Measurements from ENCODE around the gene IREB2.
A peak's percentile ranks its signal among the peaks of the same experiment; 100 is the strongest.
"Not testable (repeated sequence)": the region's sequence is repeated elsewhere in the genome, so short reads cannot be mapped to it uniquely, and the experiment has no call there.

The IREB2 gene

DNA sequence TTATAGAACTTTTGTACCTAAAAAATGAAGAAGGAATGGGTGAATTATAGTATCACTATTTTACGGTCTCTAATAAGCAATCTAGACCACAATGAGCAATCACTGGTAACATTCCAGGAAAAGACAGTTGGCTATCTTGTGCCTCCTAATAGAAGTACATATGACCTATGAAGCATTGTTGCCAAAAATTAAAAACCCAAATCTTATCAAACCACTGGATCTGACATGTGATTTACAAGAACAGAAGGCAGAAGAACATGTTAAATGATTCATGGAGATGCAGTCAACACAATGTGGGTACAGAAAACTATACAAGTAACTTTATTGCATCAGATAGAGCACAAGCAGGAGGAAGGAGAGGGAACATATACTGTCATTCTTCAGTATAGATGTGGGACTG lies 54.9 kb downstream of the IREB2 start:
- DNase-seq, result no peak

DNA sequence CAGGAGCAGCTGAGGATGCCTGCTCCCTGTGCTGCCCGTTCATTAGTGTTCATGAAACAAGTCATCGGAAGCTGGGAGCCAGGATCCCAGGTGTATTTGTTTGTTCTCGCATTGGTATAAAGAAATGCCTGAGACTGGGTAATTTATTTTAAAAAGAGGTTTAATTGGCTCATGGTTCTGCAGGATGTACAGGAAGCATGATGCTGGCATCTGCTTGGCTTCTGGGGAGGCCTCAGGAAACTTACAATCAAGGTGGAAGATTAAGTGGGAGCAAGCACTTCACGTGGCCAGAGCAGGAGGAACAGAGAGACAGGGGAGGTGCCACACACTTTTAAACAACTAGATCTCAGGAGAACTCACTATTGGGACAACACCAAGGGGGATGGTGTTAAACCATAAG lies 63.8 kb downstream of the IREB2 start:
- DNase-seq, result no peak

DNA sequence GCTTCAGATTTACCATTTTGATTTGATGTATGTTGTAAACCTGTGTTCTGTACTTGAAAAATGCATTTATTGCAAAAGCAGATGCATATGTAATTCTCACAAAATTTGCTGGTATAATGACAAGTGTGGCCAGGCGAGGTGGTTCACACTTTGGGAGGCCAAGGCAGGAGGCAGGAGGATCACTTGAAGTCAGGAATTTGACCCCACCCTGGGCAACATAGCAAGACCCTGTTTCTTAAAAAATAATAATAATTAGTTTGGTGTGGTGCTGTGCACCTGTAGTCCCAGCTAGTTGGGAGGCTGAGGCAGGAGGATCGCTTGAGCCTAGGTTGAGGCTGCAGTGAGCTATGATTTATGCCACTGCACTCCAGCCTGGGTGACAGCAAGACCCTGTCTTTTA lies 64.6 kb downstream of the IREB2 start:
- DNase-seq, result no peak

DNA sequence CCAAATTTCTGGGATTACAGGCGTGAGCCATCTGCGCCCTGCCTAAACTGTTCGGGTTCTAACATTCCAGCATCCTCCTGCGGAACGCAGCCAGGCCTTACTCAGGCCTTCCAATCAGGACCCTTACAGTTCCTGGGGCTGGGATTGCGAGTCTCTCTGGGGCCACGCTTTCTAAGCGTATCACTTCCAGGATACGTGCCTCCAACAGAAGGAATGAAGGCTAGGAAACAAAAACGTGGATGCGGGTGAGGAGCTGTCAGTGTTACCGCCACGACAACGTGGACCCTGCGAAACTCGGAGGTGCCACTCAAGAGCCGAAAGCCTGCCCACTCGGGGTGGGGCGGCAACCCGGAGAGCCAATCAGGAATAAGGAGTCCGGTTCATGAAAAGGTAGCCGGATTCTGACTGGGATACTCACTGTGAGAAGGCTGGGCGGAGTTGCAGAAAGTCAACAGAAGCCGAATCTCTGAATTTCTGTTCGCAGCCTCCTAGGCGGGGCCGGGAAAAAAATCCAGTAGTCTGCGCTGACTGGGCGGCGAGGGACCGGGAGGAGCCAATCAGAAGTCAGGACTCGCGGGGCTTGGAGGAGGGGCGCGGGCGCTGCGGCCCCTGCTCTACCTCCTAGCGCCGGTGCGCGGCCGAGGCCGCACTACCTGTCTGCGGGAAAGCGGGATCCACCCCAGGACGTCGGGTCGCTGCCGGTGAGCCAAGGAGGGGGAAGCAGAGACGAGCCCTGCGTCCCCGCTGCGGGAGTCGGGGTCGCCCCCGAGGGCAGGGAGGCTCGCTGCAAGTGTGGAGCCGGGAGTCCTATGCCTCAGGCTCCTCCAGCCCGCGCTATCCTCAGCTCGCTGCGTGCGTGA lies 69.2 kb downstream of the IREB2 start, which contains the start of gene HYKK:
Gene HYKK, plus strand, starts transcription at position 607 of the 860 bp plus-strand sequence. CDS start 5,512 bp downstream, outside the sequence.
- no peak for DNase-seq

DNA sequence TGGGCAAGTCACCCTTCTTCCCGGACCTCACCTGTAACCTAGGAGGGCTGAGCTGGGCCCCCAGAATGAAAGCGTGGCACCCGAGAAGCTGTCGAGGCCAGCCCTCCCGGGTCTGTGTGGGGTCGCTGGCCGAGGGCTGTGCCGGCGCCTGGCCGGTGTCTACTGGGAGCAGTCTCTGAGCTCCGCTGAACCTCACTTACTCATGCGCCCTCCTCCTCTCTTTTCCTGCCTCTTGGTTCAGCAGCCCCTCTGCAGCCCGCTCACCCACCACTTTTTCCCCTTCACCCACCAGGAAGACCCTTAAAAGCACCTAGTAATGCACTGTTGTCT lies 69.8 kb downstream of the IREB2 start:
- no peak for DNase-seq

DNA sequence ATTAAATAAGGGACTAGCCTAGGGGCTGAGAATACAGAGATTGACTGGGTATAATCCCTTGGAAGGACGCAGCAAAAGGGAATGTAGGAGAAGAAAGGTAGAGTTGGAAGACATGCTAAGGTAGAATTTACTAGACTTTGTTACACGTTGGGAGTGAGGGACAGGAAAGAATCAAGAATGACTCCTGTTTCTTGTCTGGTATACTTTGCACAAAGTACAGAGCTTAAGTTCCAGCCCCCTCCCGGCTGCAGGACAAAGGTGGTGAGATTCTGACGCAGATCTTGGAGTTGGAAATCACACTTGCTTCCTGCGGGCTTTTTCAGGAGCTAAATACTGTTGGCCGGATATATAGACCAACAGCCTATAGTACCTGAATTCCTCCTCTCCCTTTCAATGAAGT lies 70.3 kb downstream of the IREB2 start:
- no peak for DNase-seq

DNA sequence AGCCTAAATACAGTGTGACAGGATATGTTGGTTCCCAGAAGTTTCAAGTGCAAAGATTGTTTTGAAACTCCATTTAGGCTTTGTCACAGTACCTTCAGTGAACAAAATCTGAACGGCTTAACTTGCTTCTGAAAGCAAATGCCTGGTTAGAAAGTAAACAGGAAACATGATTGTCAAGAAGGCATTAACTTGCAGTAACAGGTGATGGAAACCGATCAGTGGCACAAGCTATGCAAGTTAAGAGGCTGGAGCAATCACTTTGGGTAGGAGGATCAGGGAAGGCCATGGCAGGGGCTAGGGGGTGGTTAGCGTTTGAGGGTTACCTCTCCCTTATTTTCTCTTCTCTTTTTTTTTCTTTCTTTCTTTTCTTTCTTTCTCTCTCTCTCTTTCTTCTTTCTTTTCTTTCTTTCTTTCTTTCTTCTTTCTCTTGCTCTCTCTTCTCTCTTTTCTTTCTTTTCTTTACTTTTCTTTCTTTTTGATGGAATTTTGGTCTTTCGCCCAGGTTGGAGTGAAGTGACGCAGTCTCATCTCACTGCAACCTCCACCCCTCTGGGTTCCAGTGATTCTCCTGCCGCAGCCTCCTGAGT lies 71.8 kb downstream of the IREB2 start:
- no peak for DNase-seq

DNA sequence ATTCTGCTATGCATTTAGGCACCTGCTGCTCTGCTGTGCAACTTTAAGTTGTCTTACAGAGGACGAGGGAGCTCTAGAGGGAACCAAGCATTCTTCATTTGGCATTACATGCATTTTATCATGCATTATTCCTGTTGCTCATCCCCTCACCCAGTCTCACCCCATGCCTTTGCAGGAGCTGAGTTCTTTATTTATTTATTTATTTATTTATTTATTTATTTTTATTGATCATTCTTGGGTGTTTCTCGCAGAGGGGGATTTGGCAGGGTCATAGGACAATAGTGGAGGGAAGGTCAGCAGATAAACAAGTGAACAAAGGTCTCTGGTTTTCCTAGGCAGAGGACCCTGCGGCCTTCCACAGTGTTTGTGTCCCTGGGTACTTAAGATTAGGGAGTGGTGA lies 82.0 kb downstream of the IREB2 start:
- DNase-seq, result not testable (repeated sequence)

DNA sequence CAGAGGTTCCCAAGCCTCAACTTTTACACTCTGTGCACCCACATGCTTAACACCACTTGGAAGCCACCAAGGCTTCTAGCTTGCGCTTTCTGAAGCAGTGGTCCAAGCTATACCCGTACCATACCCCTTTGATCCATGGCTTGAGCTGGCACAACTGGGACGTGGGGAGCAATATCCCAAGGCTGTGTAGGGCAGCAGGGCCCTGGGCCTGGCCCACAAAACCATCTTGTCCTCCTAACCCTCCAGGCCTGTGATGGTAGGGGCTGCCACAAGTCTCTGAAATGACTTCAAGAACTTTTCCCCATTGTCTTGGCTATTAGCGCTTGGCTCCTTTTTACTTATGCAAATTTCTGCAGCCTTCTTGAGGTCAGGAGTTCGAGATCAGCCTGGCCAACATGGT lies 86.2 kb downstream of the IREB2 start:
- no peak for DNase-seq

DNA sequence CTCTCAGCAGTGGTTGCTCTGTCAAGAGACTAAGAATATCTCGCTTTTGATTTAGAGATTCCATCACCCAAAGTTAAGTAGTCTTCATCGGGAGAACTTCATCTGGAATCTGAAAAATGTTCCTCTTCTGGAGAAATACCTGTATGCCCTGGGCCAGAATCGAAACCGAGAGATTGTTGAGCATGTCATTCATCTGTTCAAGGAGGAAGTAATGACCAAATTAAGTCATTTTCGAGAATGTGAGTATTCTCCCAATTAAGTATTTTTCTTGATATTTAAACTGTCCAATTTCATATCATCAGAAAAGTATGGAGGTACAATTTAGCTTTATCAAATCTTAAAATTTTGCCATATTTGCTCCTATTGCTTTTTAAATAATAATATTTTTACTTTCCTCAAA lies 89.3 kb downstream of the IREB2 start:
- DNase-seq, result no peak

DNA sequence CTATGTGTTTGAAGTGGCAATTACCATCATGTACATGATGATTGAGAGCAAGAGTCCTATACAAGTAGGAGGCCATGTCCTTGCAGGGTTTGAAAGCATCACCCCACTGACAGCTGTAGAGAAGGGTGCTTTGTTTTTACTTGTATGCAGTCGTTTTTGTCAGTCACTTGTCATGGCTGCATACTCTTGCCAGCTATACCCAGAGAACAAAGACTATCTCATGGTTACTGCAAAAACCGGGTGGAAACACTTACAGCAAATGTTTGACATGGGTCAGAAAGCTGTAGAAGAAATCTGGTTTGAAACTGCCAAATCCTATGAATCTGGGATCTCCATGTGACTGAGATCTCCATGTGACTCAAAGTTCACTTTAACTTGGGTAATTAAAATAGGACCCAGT lies 95.3 kb downstream of the IREB2 start:
- DNase-seq, result no peak

DNA sequence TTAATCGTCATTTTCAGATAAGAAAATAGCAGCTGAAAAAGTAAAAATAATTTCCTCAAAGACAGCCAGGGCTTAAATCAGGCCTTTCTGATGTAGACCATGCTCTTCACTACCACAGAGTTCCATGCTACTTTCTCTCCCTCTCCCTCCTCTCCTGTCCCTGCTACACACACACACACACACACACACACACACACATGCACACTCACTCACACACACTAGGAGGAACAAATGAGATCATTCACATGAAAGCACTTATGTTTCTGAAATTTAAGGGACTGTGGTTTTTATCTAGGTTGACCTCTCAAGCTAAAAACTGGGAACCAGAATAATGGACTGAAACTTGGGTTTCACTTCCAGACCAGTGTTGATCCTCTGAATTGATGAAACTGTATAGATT lies 98.1 kb downstream of the IREB2 start:
- DNase-seq, result no peak

DNA sequence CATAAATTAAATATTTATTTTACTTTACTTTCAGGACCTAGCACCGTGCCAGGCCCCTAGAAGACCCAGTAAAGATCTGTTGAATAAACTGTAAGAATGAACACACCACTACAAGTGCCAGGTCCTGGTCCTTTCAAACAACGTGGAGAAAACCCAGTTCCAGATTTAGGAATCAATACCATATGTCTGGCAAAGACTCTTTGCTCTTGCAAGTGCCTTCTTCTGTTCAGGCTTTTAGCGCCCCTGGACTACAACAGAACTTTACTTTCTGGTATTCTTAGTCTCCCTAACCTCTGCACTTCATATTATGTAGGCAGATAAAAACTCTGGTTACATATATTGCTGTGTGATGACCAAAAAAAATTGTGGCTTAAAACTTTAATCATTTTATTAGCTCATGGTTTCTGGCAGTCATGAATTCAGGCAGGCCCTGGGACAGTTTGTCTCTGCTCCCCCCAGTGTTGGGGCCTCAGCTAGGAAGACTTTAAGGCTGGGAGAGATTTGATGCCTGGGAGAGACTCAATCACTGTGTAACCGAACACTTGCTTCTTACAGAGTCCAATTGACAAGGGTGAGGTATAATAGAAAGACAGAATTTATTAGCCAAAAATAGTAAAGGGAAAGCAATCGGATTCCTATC lies 99.4 kb downstream of the IREB2 start:
- DNase-seq, result no peak

DNA sequence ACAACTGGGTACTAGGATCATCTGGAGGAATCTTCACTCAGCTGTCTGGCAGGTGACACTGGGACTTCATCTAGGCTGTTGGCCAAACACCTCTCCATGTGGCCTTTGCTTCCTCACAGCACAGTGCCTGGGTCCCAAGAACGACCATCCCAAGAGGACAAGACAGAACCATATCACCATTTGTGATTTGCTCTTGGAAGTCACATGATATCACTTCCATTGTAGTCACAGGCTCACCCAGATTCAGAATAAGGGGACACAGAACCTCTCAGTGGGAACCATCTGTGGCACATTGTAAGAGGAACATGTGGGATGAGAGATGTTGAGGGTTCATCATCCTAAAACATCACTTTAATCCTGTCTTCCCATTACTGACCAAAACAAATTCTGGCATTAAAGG lies 100.3 kb downstream of the IREB2 start:
- no peak for DNase-seq

DNA sequence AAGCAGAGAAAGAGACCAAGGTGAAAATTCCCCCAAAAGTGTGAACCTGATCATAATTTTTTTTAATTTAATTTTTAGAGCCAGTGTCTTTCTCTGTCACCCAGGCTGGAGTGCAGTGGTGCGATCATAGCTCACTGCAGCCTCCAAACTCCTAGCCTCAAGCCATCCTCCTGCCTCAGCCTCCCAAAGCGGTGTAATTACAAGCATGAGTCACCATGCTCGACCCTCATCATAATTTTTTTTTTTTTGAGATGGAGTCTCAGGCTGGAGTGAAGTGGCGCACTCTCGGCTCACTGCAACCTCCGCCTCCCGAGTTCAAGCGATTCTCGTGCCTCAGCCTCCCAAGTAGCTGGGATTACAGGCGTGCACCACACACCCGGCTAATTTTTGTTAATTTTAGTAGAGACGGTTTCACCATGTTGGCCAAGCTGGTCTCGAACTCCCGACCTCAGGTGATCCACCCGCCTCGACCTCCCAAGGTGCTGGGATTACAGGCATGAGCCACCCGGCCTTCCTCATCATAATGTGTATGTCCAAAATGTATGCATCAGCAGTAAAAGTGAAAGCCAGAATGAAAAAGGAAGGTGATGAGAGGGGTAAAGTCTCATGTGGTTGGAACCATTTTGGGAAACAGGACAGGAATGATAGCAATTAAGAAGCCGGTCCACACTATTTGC lies 101.6 kb downstream of the IREB2 start:
- DNase-seq, result not testable (repeated sequence)

DNA sequence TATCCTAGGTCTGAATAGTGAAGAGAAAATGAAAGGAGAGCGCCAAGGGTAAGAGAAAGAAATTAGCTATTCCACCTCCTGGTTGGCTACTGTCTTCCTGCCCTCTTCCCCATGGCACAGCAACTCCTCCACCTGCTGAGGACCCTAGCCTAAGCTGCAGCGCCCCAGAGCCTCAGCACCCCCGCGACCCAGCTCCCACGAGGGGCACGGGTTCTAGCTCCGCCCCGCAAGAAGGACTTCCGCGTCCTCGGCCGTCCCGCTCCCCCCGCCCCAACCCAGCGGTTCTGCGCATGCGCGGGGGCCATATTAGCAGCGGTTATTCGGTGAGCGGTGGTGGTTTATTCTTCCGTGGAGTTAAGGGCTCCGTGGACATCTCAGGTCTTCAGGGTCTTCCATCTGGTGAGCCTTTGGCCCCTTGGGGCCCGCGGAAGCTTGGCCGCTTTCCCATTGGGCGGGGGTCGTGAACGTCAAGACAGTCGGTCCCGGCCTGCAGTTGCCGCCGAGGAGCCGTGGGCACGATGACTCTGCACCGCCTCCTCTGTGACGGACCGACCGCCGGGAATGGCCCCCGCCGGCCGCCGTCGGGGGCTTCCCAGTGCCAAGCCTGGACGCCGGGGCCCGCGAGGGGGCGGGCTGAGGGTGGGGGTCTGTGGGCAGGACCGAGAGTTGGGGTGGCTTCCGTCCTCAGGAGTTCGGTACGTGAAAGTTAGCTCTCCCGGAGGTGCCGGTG lies 102.3 kb downstream of the IREB2 start, which contains the start of gene PSMA4:
Gene PSMA4, plus strand, starts transcription at position 304 of the 730 bp plus-strand sequence. CDS start 1,484 bp downstream, outside the sequence.
- DNase-seq, result peak; percentile 80 to 93

DNA sequence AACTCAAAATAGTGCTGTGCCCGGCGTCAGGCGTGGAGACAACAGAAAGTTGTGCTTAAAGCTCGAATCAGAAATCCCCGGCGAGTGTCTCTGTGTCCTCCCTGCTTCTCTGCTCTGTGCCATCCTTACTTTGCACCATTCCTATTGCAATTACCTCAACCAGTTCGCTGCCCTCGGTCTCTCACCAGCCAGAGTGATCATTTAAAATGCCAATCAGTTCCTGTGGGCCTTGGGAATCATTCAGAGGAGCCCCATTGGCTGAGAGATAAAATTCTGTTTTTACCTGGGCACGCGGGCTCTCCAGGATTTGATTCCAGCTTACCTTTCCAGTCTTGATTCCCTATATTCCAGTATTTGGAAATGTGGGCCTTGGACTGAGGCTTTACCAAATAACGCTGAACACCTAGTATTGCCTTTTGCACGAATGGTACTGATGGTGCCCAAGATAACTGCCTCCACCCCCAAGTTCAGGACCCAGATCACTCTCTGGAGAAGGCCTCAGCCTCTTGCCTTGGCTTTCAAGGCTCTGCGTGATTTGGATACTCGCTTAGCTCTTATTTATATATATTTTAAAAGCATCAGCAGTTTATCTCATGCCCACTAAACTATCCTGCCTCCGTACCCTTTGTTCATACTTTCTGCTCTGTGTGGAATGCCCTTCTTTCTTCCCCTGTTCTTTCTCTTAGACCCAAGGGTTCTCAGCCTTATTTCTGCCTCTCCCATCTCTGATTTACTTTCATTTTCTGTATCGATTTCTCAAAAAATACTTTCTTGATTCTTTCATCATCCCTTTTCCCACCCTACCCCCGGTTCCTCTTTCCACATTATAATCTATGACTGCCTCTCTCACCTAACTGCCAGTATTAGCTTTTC lies 103.1 kb downstream of the IREB2 start:
- DNase-seq, result peak in 1 of 2 donors; percentile 18

DNA sequence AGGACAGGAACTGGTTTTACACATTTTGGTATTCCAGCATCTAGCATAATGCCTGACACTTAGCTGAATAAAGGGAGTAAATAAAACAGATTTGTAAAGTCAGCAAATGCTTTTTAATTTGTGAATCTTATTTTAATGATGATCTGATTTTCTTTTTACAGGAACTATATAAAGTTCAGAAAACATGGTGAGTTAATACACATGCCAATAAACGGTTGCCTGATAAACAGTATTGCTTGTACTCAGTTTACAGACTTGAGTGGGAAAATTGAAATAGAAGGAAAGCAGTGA lies 103.7 kb downstream of the IREB2 start:
- no peak for DNase-seq

DNA sequence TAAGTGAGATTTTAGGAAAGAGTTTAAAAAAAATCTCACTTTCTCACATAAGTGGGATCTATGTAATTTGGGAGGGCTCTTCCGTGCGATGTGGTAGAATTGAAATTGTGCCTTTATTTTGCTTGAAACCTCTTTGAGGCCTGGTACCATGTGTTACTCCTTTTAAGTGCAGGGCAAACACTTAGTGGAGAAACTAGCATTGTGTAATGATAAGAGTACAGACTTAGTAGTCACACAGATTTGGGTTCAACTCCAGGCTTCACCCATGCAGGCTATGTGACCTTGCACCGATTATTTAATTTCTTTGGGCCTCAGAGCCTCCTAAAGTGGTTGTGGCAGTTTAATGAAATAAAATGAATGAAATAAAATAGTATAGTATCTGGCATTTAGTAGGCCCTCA lies 104.6 kb downstream of the IREB2 start:
- DNase-seq, result no peak

DNA sequence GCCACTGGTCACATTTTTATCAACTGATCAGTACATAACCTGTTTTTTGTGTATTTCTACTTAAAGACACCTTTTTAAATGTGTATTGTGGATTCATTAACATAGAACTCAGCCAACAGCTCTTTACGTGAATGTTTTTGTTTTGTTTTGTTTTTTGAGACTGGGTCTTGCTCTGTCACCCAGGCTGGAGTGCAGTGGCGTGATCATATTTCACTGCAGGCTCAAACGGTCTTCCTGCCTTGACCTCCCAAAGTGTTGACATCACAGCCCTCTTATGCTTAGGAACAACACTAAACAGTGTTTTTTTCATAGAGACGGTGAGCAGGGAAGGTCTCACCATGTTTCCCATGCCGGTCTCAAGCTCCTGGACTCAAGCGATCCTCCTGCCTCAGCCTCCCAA lies 112.2 kb downstream of the IREB2 start:
- DNase-seq, result no peak

DNA sequence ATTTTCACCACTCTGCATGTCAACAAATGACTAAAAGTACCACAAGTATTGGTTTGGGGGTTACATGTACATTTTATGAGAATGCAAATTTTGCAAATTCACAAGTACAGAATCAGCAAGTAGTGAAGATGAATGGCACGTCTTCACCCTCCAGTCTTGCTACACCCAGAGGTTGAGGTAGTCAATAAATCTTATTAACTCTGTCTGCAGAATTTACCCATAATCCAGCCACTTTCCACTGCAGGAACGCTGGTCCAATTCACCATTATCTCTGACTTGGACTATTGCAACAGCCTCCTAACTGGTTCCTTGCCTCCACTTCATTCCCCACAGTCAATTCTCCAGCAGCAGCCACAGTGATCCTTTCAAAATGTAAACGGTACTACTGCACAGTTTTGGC lies 112.8 kb downstream of the IREB2 start:
- DNase-seq, result no peak
